Fibroblast of lung (primary cell): ENCODE results near the gene L3MBTL4. TPM values are rescaled to one million over a fixed set of nuclear protein-coding genes. Genes with fewer than 3 reads are reported as not detected.

Source experiments
- DNase-seq, 2 donors: peaks; one replicate each; pipeline versions ENCODE4 v3.0.0 to v3.0.0-alpha.2; 2010; ENCODE audit warnings: low read depth in 2 of 2
- H2AFZ ChIP-seq: 2 replicates; pipeline ENCODE4 v1.5.1; 2012; ENCODE audit warnings: low read length, control low read depth, inconsistent platforms
- H3K27ac ChIP-seq: 2 replicates; pipeline ENCODE4 v1.5.1; 2011; ENCODE audit warnings: low read length, control low read depth; ENCODE audit not compliant: insufficient read depth
- H3K27me3 ChIP-seq: 2 replicates; pipeline ENCODE4 v1.5.1; 2011; ENCODE audit warnings: mild to moderate bottlenecking, low read length; ENCODE audit not compliant: control insufficient read depth, insufficient read depth
- H3K36me3 ChIP-seq: 2 replicates; pipeline ENCODE4 v1.5.1; 2011; ENCODE audit warnings: low read length; ENCODE audit not compliant: control insufficient read depth, insufficient read depth
- H3K4me1 ChIP-seq: 2 replicates; pipeline ENCODE4 v1.5.1; 2011; ENCODE audit warnings: low read length; ENCODE audit not compliant: control insufficient read depth, insufficient read depth; ENCODE audit errors: extremely low read depth
- H3K4me2 ChIP-seq: 2 replicates; pipeline ENCODE4 v1.5.1; 2011; ENCODE audit warnings: low read length, control low read depth; ENCODE audit not compliant: insufficient read depth; ENCODE audit errors: extremely low read depth
- H3K4me3 ChIP-seq, 4 experiments: fragments of 200-600 bp in 1 of 4; sonication (generic) in 1 of 4; replicated peaks in 1 of 4; 2 replicates each; pipeline ENCODE4 v1.5.1; 2011 to 2016; ENCODE audit warnings: low read length in 4 of 4, low read depth in 3 of 4, mild to moderate bottlenecking in 3 of 4, control low read depth in 2 of 4, inconsistent platforms in 1 of 4, mixed read lengths in 1 of 4; ENCODE audit not compliant: insufficient read depth in 1 of 4; ENCODE audit errors: control extremely low read depth in 1 of 4
- H3K79me2 ChIP-seq: 2 replicates; pipeline ENCODE4 v1.5.1; 2012; ENCODE audit warnings: mild to moderate bottlenecking, low read length, inconsistent platforms; ENCODE audit not compliant: control insufficient read depth, insufficient read depth
- H3K9ac ChIP-seq: 2 replicates; pipeline ENCODE4 v1.5.1; 2011; ENCODE audit warnings: mild to moderate bottlenecking, low read length, control low read depth; ENCODE audit not compliant: insufficient read depth
- H3K9me3 ChIP-seq: 2 replicates; pipeline ENCODE4 v1.5.1; 2012; ENCODE audit warnings: low read depth, low read length; ENCODE audit not compliant: control insufficient read depth, insufficient read depth
- H4K20me1 ChIP-seq: 2 replicates; pipeline ENCODE4 v1.5.1; 2011; ENCODE audit warnings: low read length; ENCODE audit not compliant: control insufficient read depth, insufficient read depth; ENCODE audit errors: extremely low read depth
- EZH2 ChIP-seq: IDR thresholded peaks from 2 replicates; pipeline ENCODE4 v1.5.1; 2012; ENCODE audit warnings: low read length, control low read depth, mild to moderate bottlenecking; ENCODE audit errors: missing control alignments
- polyA plus RNA-seq, 2 donors: library from polyadenylated mRNA; depleted of rRNA in 1 of 2; stranded (reverse) in 1 of 2; unstranded in 1 of 2; fragments of >200 nt; gene quantifications; 2 replicates each; pipeline ENCODE4 v1.2.1, GENCODE V29; 2011 to 2012; ENCODE audit warnings: missing spikeins in 1 of 2
- total RNA-seq: library from RNA; depleted of rRNA; stranded (reverse); fragments of >200 nt; gene quantifications from 2 replicates; pipeline ENCODE4 v1.2.1, GENCODE V29; 2014
- TF ChIP-seq, protein P1 (sequence below), 2 donors: IDR thresholded peaks in 1 of 2; conservative IDR thresholded peaks in 1 of 2; 1 replicate in 1 of 2; 2 replicates in 1 of 2; pipeline ENCODE4 v1.5.1; 2011 to 2012; ENCODE audit warnings: low read length in 2 of 2, control low read depth in 1 of 2, inconsistent platforms in 1 of 2, low read depth in 1 of 2, mild to moderate bottlenecking in 1 of 2

L3MBTL4 gene
- total and polyA plus RNA-seq, 2 donors (not counting 1 experiment from before 2014, with no cell fraction given) = 0.06 to 0.33 TPM

DNA sequence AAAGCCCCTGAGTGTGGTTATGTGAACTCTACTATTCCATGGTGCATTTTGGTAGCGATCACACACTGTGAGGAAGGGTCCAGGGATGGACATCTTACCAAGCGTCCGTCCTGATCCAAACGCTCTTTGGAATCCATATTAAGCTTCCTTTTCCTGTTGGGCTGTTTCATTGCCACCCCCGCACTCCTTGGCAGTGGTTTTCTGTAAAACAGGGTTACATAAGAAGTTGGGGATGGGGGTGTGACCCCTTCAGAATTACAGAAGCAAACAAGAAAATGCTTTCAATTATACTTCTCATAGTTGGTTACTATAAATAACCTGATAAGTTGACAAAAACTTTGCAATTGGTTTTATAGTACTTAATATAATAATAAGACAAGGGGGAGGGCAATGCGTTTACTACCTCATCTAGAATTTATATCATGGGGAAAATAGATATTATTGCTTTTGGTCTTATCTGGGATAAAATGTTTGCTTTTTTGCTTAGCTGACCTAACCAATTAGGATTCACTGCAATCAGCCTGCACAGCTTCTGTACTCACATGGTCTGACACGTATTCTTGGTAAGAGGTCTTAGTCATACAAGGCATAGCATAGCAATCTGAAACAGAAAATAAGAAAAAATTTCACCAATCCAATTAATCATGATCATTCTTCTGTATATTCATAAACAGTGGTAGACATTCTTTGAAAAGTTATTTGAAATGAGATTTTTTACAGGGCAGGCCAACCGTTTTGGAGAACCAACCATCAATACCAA is 103.1 kb downstream of the L3MBTL4 start:
- Histone ChIP-seq H4K20me1 (no peaks in the 10 kb centered on the region), H3K27ac (no peak overlapping the region), H3K4me2 (no peak overlapping the region), H2AFZ (no peak overlapping the region), H3K4me3 (no peak overlapping the region), H3K4me1 (no peaks in the 10 kb centered on the region), H3K9ac (no peak overlapping the region), H3K79me2 (no peaks in the 10 kb centered on the region), H3K27me3 (no peaks in the 10 kb centered on the region), H3K9me3 (no peaks in the 10 kb centered on the region), H3K36me3 (no peaks in the 10 kb centered on the region)
- TF ChIP-seq, protein P1, sequence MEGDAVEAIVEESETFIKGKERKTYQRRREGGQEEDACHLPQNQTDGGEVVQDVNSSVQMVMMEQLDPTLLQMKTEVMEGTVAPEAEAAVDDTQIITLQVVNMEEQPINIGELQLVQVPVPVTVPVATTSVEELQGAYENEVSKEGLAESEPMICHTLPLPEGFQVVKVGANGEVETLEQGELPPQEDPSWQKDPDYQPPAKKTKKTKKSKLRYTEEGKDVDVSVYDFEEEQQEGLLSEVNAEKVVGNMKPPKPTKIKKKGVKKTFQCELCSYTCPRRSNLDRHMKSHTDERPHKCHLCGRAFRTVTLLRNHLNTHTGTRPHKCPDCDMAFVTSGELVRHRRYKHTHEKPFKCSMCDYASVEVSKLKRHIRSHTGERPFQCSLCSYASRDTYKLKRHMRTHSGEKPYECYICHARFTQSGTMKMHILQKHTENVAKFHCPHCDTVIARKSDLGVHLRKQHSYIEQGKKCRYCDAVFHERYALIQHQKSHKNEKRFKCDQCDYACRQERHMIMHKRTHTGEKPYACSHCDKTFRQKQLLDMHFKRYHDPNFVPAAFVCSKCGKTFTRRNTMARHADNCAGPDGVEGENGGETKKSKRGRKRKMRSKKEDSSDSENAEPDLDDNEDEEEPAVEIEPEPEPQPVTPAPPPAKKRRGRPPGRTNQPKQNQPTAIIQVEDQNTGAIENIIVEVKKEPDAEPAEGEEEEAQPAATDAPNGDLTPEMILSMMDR (conservative IDR thresholded peaks at IDR 0.05 in 1 of 2, IDR thresholded peaks at IDR 0.05 in 1 of 2; ENCODE audit: low read depth in 1 of 2, low read length in 2 of 2) = no peak
- TF ChIP-seq EZH2 = no peak
- DNase-seq = no peak

DNA sequence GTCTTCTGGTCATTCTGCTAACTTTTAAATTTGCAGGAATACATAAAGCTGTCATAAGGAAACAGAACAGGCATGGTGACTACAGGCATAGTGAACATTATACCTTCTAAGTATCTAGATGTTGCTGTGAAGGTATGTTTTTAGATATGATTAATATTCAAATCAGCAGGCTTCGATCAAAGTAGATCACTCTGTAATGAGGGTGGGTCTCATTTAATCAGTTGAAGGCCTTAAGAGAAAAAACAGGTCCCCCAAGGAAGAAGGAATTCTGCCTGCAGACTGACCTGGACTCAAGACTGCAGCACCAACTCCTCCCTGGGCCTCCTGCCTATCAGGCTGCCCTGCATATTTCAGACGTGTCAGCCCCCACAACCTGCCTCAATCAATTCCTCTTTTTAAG is 104.0 kb downstream of the L3MBTL4 start:
- Histone ChIP-seq H4K20me1 (no peaks in the 10 kb centered on the region), H3K4me3 (no peak overlapping the region)
- no peak for DNase-seq

DNA sequence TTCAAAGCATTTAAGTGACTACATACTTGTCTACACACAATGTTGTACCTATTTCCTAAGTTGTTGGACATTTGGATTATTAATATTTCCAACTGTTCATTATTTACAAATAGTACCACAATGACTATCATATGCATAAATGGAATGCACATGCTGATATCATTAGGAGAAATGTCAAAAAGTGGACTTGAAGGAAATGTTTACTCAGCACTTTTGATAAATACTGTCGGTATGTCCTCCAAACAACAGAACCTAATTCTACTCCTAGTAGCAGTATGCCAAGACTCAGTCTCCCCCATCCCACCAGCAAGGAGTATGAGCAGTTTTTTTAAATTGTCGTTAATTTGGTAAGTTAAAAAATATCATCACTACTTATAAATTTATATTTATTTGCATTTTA is 116.8 kb downstream of the L3MBTL4 start:
- no peaks in the 10 kb centered on the region for H3K79me2 ChIP-seq
- no peaks in the 10 kb centered on the region for H4K20me1 ChIP-seq
- H3K4me1 ChIP-seq = no peaks in the 10 kb centered on the region
- no peak overlapping the region for H3K4me2 ChIP-seq
- no peak overlapping the region for H3K4me3 ChIP-seq
- TF ChIP-seq, protein P1 (conservative IDR thresholded peaks at IDR 0.05 in 1 of 2, IDR thresholded peaks at IDR 0.05 in 1 of 2; ENCODE audit: low read depth in 1 of 2, low read length in 2 of 2) = no peak
- no peak for TF ChIP-seq EZH2
- H3K27ac ChIP-seq = no peak overlapping the region
- no peak overlapping the region for H3K9ac ChIP-seq
- DNase-seq = no peak
- no peaks in the 10 kb centered on the region for H3K27me3 ChIP-seq
- H3K36me3 ChIP-seq = no peaks in the 10 kb centered on the region
- no peaks in the 10 kb centered on the region for H3K9me3 ChIP-seq
- H2AFZ ChIP-seq = no peak overlapping the region

More for the DNA sequence above, 104.0 kb downstream of the L3MBTL4 start:
- TF ChIP-seq EZH2 = no peak
- TF ChIP-seq, protein P1 (conservative IDR thresholded peaks at IDR 0.05 in 1 of 2, IDR thresholded peaks at IDR 0.05 in 1 of 2; ENCODE audit: low read depth in 1 of 2, low read length in 2 of 2) = no peak
- H3K4me2 ChIP-seq = no peak overlapping the region
- no peaks in the 10 kb centered on the region for H3K27me3 ChIP-seq
- no peaks in the 10 kb centered on the region for H3K4me1 ChIP-seq
- no peak overlapping the region for H3K27ac ChIP-seq
- H3K36me3 ChIP-seq = no peaks in the 10 kb centered on the region
- no peak overlapping the region for H3K9ac ChIP-seq
- H3K9me3 ChIP-seq = no peaks in the 10 kb centered on the region
- no peaks in the 10 kb centered on the region for H3K79me2 ChIP-seq
- H2AFZ ChIP-seq = no peak overlapping the region
